Type B pancreatic cell (in vitro differentiated cells): ENCODE data around the gene MVB12B. TPM values are rescaled to one million over a fixed set of nuclear protein-coding genes. Genes with fewer than 3 reads are reported as not detected.

ENCODE experiments used
- DNase-seq: peaks from one replicate; pipeline ENCODE4 v3.0.0; 2021; ENCODE audit warnings: mixed read lengths; ENCODE audit not compliant: unreplicated experiment; ENCODE audit errors: extremely low spot score
- H3K27ac Mint-ChIP-seq: 2 replicates; pipeline ENCODE4 v1.8.0; 2021; ENCODE audit warnings: mild to moderate bottlenecking, mixed read lengths
- H3K27me3 Mint-ChIP-seq: 2 replicates; pipeline ENCODE4 v1.8.0; 2021; ENCODE audit warnings: mixed read lengths
- H3K36me3 Mint-ChIP-seq: 2 replicates; pipeline ENCODE4 v1.8.0; 2021; ENCODE audit warnings: mixed read lengths
- H3K4me1 Mint-ChIP-seq: one replicate; pipeline ENCODE4 v1.8.0; 2021; ENCODE audit warnings: mixed read lengths; ENCODE audit not compliant: unreplicated experiment
- H3K4me3 Mint-ChIP-seq: 2 replicates; pipeline ENCODE4 v1.8.0; 2021; ENCODE audit warnings: mild to moderate bottlenecking, mixed read lengths
- H3K9me3 Mint-ChIP-seq: 2 replicates; pipeline ENCODE4 v1.8.0; 2021; ENCODE audit warnings: mixed read lengths
- total RNA-seq: library from RNA; stranded (reverse); gene quantifications from 2 replicates; pipeline ENCODE4 v1.2.1, GENCODE V29; 2021; ENCODE audit warnings: low replicate concordance
- TF ChIP-seq, protein P1 (sequence below): fragments of 200-600 bp; sonication (generic); conservative IDR thresholded peaks from 2 replicates; pipeline ENCODE4 v1.5.0; 2021; ENCODE audit warnings: antibody characterized with exemption, mild to moderate bottlenecking

Gene MVB12B
- total RNA-seq, 1 donor from 2014 or later, result 26.1 TPM

GRCh38 chr9:126515001-126515872 is 188.6 kb downstream of the MVB12B start:
- Mint-ChIP-seq H3K36me3 (no peaks in the 10 kb centered on the region), H3K4me1 (peaks cover 50% of the 10 kb centered on the region), H3K27ac (no peak overlapping the region), H3K27me3 (peaks cover 68% of the 10 kb centered on the region), H3K4me3 (peak overlapping the region; percentile 65), H3K9me3 (no peaks in the 10 kb centered on the region)
- DNase-seq, result no peak
- TF ChIP-seq, protein P1, sequence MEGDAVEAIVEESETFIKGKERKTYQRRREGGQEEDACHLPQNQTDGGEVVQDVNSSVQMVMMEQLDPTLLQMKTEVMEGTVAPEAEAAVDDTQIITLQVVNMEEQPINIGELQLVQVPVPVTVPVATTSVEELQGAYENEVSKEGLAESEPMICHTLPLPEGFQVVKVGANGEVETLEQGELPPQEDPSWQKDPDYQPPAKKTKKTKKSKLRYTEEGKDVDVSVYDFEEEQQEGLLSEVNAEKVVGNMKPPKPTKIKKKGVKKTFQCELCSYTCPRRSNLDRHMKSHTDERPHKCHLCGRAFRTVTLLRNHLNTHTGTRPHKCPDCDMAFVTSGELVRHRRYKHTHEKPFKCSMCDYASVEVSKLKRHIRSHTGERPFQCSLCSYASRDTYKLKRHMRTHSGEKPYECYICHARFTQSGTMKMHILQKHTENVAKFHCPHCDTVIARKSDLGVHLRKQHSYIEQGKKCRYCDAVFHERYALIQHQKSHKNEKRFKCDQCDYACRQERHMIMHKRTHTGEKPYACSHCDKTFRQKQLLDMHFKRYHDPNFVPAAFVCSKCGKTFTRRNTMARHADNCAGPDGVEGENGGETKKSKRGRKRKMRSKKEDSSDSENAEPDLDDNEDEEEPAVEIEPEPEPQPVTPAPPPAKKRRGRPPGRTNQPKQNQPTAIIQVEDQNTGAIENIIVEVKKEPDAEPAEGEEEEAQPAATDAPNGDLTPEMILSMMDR, result no peak

- Mint-ChIP-seq H3K4me1 (peaks cover 51% of the 10 kb centered on the region), H3K27ac (peak overlapping the region; percentile 82), H3K9me3 (no peaks in the 10 kb centered on the region), H3K27me3 (peaks cover 75% of the 10 kb centered on the region), H3K4me3 (peak overlapping the region; percentile 75), H3K36me3 (no peaks in the 10 kb centered on the region)
- DNase-seq, result no peak
- TF ChIP-seq, protein P1, result no peak
Observed at GRCh38 chr9:126515873-126516505, 189.4 kb downstream of the MVB12B start.

DNA sequence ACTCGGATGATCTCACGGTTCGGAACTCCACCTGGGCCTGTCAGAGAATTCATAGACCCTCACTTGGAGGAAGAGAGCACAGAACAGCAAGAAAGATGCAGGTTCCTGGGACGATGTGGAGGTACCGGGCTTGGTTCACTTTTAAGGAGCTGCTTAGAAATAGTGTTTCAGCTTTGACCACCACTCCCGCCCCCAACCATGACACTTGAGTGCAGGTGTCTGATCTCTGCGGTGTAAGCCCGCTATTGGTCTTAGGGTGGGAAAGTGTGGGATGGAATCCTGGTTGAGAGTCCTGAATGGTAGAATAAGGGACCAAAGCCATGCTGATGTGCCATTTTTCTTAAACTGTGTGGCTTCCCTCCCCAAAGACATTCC is 189.9 kb downstream of the MVB12B start:
- H3K9me3 Mint-ChIP-seq, result no peaks in the 10 kb centered on the region
- peaks cover 77% of the 10 kb centered on the region for H3K27me3 Mint-ChIP-seq
- peak overlapping the region; percentile 82 for H3K27ac Mint-ChIP-seq
- no peak for DNase-seq
- peak overlapping the region; percentile 75 for H3K4me3 Mint-ChIP-seq
- H3K36me3 Mint-ChIP-seq, result no peaks in the 10 kb centered on the region
- TF ChIP-seq, protein P1, result no peak
- H3K4me1 Mint-ChIP-seq, result peaks cover 51% of the 10 kb centered on the region

DNA sequence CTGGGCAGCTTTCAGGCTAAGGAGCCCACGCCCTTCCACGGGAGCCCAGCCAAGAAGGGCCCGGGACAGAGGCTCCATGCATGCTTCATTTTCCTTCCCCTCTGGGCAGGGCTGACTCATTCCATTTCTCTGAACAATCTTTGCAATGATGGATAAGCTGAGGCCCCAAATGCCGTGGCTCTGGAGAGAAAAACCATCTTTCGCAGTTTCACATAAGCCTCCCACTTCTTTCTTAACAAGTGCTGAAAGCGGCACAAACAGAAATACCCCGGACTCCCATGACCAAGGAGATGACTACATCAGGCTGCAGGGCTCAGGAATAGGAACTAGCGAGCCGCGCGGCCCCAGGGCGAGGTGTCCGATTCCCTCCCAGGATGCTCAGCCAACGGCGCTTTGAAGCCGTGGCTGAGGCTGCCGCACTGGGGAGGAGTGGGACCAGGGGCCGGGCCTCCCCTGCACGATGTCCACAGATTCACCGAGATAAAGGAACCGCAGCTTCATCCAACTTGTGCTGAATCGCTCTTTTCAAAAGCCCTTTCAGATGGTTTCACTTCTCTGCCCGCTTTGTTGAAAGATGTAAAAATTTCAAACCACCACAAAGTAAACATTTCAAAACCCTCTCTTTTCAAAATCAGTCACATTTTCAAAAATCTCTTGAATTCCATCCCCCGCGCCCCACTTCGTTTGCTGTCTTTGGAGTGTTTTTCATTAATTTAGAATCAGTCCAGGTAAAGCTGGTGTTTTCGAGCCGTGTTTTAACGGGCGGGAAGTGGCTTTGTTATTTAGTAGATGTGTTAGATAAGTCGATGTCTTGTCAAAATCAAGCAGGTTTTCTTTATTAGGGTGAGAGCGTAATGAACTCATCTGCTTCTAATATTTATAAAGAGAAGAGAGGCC is 190.6 kb downstream of the MVB12B start:
- H3K9me3 Mint-ChIP-seq, result no peaks in the 10 kb centered on the region
- TF ChIP-seq, protein P1, result no peak
- peak overlapping the region; percentile 75 for H3K4me3 Mint-ChIP-seq
- peaks cover 48% of the 10 kb centered on the region for H3K4me1 Mint-ChIP-seq
- peaks cover 74% of the 10 kb centered on the region for H3K27me3 Mint-ChIP-seq
- H3K27ac Mint-ChIP-seq, result peak overlapping the region; percentile 82
- H3K36me3 Mint-ChIP-seq, result no peaks in the 10 kb centered on the region
- no peak for DNase-seq

DNA sequence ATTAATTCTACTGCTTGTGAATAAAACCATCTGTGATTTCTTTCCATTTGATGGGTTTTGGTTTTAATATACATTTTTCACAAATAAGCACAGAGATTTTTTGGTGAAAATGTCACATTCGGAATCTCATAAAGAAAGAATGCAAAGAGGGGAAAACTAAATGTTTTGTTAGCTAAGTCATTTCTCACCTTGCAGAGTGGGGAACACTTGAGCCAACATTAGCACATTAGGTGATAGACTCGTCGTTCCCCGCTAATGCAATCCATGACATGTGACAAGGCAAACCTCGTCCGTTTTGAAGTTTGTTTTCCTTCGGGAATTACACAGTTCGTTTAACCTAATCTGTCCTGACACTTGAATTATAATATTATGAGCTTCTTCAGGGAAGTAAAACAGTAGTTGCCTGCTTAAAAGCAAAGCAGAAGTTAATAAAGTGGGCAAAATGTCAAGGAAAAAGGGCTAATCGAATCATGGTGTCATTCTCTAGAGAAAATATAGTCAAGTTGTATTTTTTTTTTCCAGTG is 191.3 kb downstream of the MVB12B start:
- Mint-ChIP-seq H3K4me1 (peaks cover 48% of the 10 kb centered on the region), H3K9me3 (no peaks in the 10 kb centered on the region), H3K27me3 (peaks cover 74% of the 10 kb centered on the region), H3K36me3 (no peaks in the 10 kb centered on the region), H3K27ac (no peak overlapping the region), H3K4me3 (peak overlapping the region; percentile 75)
- TF ChIP-seq, protein P1, result no peak
- no peak for DNase-seq
